Neural cell (in vitro differentiated cells): ENCODE data around the gene MCCD1. TPM values are rescaled to one million over a fixed set of nuclear protein-coding genes. Genes with fewer than 3 reads are reported as not detected.
"Not testable (repeated sequence)": the region's sequence is repeated elsewhere in the genome, so short reads cannot be mapped to it uniquely, and the experiment has no call there.

ENCODE experiments used
- H2AFZ ChIP-seq: fragments of 200-600, 300-800 bp; sonication (generic), shearing (Covaris generic); 2 replicates; pipeline ENCODE4 v1.6.0; 2014; ENCODE audit warnings: low read depth, mild to moderate bottlenecking, antibody characterized with exemption, low read length, moderate library complexity
- H3F3A ChIP-seq: fragments of 200-600 bp; shearing (Covaris generic); 2 replicates; pipeline ENCODE4 v1.6.1; 2016; ENCODE audit warnings: mild to moderate bottlenecking, moderate library complexity, mixed read lengths, antibody characterized with exemption, low read length; ENCODE audit not compliant: insufficient read depth, poor library complexity, severe bottlenecking
- H3K27ac ChIP-seq: fragments of 200-600, 300-800 bp; sonication (generic), shearing (Covaris generic); 2 replicates; pipeline ENCODE4 v1.5.1; 2014; ENCODE audit warnings: mild to moderate bottlenecking, low read length, moderate library complexity
- H3K27me3 ChIP-seq: fragments of 300-800, 200-600 bp; sonication (generic), shearing (Covaris generic); 2 replicates; pipeline ENCODE4 v1.6.0; 2014; ENCODE audit warnings: mild to moderate bottlenecking, low read depth, low read length, moderate library complexity; ENCODE audit not compliant: insufficient read depth
- H3K36me3 ChIP-seq: fragments of 300-800, 200-600 bp; sonication (generic), shearing (Covaris generic); 2 replicates; pipeline ENCODE4 v1.5.1; 2014; ENCODE audit warnings: mild to moderate bottlenecking, antibody characterized with exemption, low read length, moderate library complexity; ENCODE audit not compliant: insufficient read depth
- H3K4me2 ChIP-seq: fragments of 300-800, 200-600 bp; sonication (generic), shearing (Covaris generic); 2 replicates; pipeline ENCODE4 v1.6.0; 2014; ENCODE audit warnings: mild to moderate bottlenecking, low read length
- H3K4me3 ChIP-seq: fragments of 300-800, 200-600 bp; sonication (generic), shearing (Covaris generic); 2 replicates; pipeline ENCODE4 v1.5.1; 2014; ENCODE audit warnings: mild to moderate bottlenecking, low read length, moderate library complexity
- H3K79me2 ChIP-seq: fragments of 200-600 bp; shearing (Covaris generic); replicated peaks from 2 replicates; pipeline ENCODE4 v1.6.0; 2014; ENCODE audit warnings: mild to moderate bottlenecking, low read length, moderate library complexity; ENCODE audit not compliant: insufficient read depth
- H3K9ac ChIP-seq: fragments of 300-800, 200-600 bp; sonication (generic), shearing (Covaris generic); 2 replicates; pipeline ENCODE4 v1.6.1; 2016; ENCODE audit warnings: mild to moderate bottlenecking, low read length, mixed read lengths
- H3K9me2 ChIP-seq: fragments of 200-600 bp; shearing (Covaris generic); 2 replicates; pipeline ENCODE4 v1.6.1; 2016; ENCODE audit warnings: mild to moderate bottlenecking, low read length, mixed read lengths; ENCODE audit not compliant: insufficient read depth
- H3K9me3 ChIP-seq: fragments of 200-600, 300-800 bp; sonication (generic), shearing (Covaris generic); 2 replicates; pipeline ENCODE4 v1.6.1; 2016; ENCODE audit warnings: mild to moderate bottlenecking, mixed run types, low read length, moderate library complexity, mixed read lengths
- H4K20me1 ChIP-seq: fragments of 200-600 bp; shearing (Covaris generic); 2 replicates; pipeline ENCODE4 v1.6.1; 2016; ENCODE audit warnings: mild to moderate bottlenecking, mixed run types; ENCODE audit not compliant: insufficient read depth
- EP300 ChIP-seq: fragments of 450-650 bp; conservative IDR thresholded peaks from 2 replicates; pipeline ENCODE4 v1.6.1; 2014; ENCODE audit warnings: antibody characterized with exemption, mild to moderate bottlenecking, moderate library complexity; ENCODE audit not compliant: poor library complexity, severe bottlenecking
- EZH2 ChIP-seq: fragments of 200-600, 300-800 bp; shearing (Covaris generic), sonication (generic); IDR thresholded peaks from 2 replicates; pipeline ENCODE4 v1.6.1; 2014; ENCODE audit warnings: antibody characterized with exemption, low read length, borderline replicate concordance, mild to moderate bottlenecking; ENCODE audit not compliant: insufficient read depth, poor library complexity, severe bottlenecking
- MXI1 ChIP-seq: fragments of 450-650 bp; conservative IDR thresholded peaks from 2 replicates; pipeline ENCODE4 v1.6.1; 2014; ENCODE audit warnings: antibody characterized with exemption, mild to moderate bottlenecking; ENCODE audit not compliant: poor library complexity, severe bottlenecking
- RAD21 ChIP-seq: fragments of 450-650 bp; conservative IDR thresholded peaks from 2 replicates; pipeline ENCODE4 v1.6.1; 2014; ENCODE audit warnings: antibody characterized with exemption, mild to moderate bottlenecking, moderate library complexity
- TAF1 ChIP-seq: IDR thresholded peaks from 2 replicates; pipeline ENCODE4 v1.6.1; 2012; ENCODE audit warnings: low read depth
- polyA plus RNA-seq: library from polyadenylated mRNA; depleted of rRNA; stranded (reverse); fragments of >200 nt; gene quantifications from 2 replicates; pipeline ENCODE4 v1.2.3, GENCODE V29; 2014
- TF ChIP-seq, protein P1 (sequence below): IDR thresholded peaks from 2 replicates; pipeline ENCODE4 v1.6.1; 2012; ENCODE audit warnings: borderline replicate concordance

Gene MCCD1
- polyA plus RNA-seq, 1 donor from 2014 or later = not detected

DNA sequence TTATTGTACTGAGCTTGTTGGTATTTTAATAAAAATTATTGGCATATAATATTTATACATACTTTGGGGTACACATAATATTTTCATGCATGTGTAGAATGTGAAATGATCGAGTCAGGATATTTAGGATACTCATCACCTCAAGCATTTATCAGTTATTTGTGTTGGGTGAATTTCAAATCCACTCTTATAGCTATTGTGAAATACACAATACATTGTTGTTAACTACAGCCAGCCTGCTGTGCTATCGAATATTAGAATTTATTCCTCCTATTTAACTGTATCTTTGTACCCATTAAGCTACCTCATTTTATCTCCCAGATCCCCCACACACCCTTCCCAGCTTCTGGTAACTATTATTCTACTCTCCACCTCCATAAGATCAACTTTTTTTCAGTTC is 45.4 kb upstream of the MCCD1 start:
- TF ChIP-seq, protein P1, sequence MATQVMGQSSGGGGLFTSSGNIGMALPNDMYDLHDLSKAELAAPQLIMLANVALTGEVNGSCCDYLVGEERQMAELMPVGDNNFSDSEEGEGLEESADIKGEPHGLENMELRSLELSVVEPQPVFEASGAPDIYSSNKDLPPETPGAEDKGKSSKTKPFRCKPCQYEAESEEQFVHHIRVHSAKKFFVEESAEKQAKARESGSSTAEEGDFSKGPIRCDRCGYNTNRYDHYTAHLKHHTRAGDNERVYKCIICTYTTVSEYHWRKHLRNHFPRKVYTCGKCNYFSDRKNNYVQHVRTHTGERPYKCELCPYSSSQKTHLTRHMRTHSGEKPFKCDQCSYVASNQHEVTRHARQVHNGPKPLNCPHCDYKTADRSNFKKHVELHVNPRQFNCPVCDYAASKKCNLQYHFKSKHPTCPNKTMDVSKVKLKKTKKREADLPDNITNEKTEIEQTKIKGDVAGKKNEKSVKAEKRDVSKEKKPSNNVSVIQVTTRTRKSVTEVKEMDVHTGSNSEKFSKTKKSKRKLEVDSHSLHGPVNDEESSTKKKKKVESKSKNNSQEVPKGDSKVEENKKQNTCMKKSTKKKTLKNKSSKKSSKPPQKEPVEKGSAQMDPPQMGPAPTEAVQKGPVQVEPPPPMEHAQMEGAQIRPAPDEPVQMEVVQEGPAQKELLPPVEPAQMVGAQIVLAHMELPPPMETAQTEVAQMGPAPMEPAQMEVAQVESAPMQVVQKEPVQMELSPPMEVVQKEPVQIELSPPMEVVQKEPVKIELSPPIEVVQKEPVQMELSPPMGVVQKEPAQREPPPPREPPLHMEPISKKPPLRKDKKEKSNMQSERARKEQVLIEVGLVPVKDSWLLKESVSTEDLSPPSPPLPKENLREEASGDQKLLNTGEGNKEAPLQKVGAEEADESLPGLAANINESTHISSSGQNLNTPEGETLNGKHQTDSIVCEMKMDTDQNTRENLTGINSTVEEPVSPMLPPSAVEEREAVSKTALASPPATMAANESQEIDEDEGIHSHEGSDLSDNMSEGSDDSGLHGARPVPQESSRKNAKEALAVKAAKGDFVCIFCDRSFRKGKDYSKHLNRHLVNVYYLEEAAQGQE = no peak
- TF ChIP-seq EZH2 (no peak), MXI1 (no peak), RAD21 (no peak), EP300 (no peak)
- Histone ChIP-seq H4K20me1 (no peaks in the 10 kb centered on the region), H3K9me3 (no peaks in the 10 kb centered on the region)

DNA sequence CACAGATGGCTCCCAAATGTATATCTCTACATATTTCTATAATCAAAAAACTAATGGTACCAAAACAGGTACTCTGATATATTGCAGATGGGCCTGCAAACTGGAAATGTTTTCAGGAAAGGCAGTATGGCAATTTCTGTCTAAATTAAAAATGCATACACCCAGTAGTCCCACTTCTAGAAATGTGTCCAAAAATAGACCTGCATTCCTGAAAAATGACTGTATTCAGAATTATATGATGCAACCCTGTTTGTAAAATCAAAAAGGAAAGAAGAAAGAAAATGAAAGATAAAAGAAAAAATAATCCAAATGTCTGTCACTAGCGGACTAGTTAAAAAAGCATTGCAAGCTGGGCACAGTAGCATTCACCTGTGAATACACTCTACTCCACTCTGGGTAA is 43.7 kb upstream of the MCCD1 start:
- no peak overlapping the region for H3K9ac ChIP-seq
- no peak overlapping the region for H3K4me2 ChIP-seq
- no peaks in the 10 kb centered on the region for H4K20me1 ChIP-seq
- no peak overlapping the region for H2AFZ ChIP-seq
- no peaks in the 10 kb centered on the region for H3K9me3 ChIP-seq
- no peaks in the 10 kb centered on the region for H3K36me3 ChIP-seq
- H3F3A ChIP-seq = no peaks in the 10 kb centered on the region
- H3K4me3 ChIP-seq = no peak overlapping the region
- TF ChIP-seq MXI1 (no peak), EP300 (no peak), EZH2 (no peak), TAF1 (no peak), RAD21 (no peak)
- H3K27me3 ChIP-seq = no peaks in the 10 kb centered on the region
- H3K27ac ChIP-seq = no peak overlapping the region
- no peaks in the 10 kb centered on the region for H3K9me2 ChIP-seq
- no peaks in the 10 kb centered on the region for H3K79me2 ChIP-seq

More for the DNA sequence above, 45.4 kb upstream of the MCCD1 start:
- Histone ChIP-seq H3K27ac (no peak overlapping the region), H3F3A (no peaks in the 10 kb centered on the region), H3K4me3 (no peak overlapping the region), H3K9ac (no peak overlapping the region), H3K9me2 (no peaks in the 10 kb centered on the region), H2AFZ (no peak overlapping the region), H3K4me2 (no peak overlapping the region), H3K36me3 (no peaks in the 10 kb centered on the region), H3K27me3 (no peaks in the 10 kb centered on the region), H3K79me2 (no peaks in the 10 kb centered on the region)

DNA sequence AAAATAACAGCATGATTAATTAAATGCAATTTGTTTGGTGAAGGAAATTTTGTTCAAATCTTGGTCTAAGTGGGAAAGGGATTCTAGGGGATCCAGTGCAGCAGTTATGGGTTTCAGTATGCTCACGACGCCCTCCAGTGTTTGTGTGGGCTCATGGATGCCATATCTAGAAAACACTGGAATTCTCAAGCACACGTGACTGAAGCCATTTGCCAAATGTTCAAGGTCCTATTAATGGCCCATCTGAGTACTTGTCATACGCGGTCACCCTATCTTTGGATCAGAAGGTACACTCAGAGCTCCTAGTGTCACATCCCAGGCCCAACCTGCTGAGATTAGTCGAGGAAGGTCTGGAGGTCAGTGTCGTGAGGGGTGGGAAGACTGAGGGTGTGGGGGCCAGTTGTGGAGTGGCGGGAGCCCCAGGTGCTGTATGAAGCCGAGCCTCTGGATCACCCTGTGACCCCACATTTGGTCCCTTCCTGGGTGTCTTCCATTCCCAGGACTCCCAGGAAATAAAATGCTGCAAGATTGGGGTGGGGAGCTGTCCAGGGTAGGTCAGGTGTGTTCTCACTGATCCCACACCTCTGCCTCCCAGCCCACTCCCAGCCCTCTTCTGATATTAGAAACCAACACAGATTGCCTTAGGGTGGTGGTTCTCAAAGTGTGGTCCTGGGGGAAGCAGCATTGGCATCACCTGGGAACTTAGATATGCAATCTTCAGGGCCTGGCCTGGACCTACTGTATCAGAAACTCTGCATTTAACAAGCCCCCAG is 42.5 kb upstream of the MCCD1 start:
- not testable (repeated sequence) for H3K27me3 ChIP-seq

DNA sequence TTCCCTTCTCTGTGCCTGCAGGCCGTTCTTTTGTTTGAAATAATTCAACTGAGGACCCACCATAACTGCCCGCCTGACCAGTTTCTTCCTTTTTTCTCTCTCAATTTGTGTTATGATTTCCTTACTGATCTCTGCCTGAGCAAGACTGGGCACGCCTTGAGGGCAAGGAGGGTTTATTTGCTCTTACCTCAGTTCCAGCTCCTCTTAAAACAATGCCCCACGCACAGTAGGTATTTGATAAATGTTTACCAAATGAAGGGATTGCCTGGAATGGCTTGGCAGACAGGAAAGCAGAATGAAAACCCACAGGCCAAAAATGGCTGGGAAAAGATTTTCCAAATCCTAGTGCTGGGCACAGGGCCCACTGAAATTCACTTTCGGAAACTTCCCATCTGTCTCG is 41.1 kb upstream of the MCCD1 start:
- H3F3A ChIP-seq, H2AFZ ChIP-seq, H4K20me1 ChIP-seq, H3K4me2 ChIP-seq, H3K27me3 ChIP-seq, H3K9ac ChIP-seq, H3K4me3 ChIP-seq, H3K9me2 ChIP-seq, H3K27ac ChIP-seq, H3K79me2 ChIP-seq, H3K9me3 ChIP-seq, H3K36me3 ChIP-seq: not testable (repeated sequence)

More for the DNA sequence above, 42.5 kb upstream of the MCCD1 start:
- not testable (repeated sequence) for H2AFZ ChIP-seq, H3F3A ChIP-seq, H3K4me3 ChIP-seq, H3K27ac ChIP-seq, H3K9me2 ChIP-seq, H3K36me3 ChIP-seq, H3K79me2 ChIP-seq, H3K9ac ChIP-seq, H3K4me2 ChIP-seq, H4K20me1 ChIP-seq, H3K9me3 ChIP-seq
